ENCODE data around the gene SH3TC1.

The SH3TC1 gene

GRCh38 chr4:8268901-8269534 lies 69.9 kb downstream of the SH3TC1 start:
- H3K4me3 ChIP-seq (ENCODE audit: control insufficient read depth, low read depth, low read length), result no peak overlapping the region
- no peak for DNase-seq (ENCODE audit: low read depth)
- no peak for TF ChIP-seq CTCF (conservative IDR thresholded peaks at IDR 0.05; ENCODE audit: control insufficient read depth, insufficient read depth, low read depth, low read length)

DNA sequence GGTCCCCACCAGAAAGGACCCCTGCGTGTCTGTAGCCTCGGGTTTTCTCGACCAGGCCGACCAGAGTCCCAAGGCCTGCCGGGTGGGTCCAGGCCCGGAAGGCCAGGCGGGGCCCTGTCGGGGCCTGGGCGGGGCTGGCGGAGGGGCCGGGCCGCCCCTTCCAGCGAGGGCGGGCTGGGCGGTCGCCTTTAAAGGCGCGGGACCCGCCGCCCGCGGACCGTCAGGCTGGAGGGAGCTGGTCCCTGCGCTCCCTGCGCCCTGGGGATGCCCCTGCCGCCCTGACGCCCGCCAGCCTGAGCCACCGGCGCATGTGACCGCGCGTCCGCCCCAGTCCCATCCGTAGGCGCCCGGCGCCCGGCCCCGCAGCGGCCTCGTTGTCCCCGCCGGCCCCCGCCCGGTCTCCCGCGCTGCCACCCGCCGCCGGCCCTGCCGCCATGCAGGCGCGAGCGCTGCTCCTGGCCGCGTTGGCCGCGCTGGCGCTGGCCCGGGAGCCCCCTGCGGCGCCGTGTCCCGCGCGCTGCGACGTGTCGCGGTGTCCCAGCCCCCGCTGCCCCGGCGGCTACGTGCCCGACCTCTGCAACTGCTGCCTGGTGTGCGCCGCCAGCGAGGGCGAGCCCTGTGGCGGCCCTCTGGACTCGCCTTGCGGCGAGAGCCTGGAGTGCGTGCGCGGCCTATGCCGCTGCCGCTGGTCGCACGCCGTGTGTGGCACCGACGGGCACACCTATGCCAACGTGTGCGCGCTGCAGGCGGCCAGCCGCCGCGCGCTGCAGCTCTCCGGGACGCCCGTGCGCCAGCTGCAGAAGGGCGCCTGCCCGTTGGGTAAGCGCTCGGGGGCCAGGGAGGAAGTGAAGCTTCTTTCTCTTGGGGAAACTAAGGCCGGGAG lies 70.7 kb downstream of the SH3TC1 start, which contains the start of gene HTRA3:
HTRA3 (plus strand) TSS at position 220 of the 883 bp plus-strand sequence; CDS start at position 435, 215 bp downstream.
- TF ChIP-seq CTCF (conservative IDR thresholded peaks at IDR 0.05; ENCODE audit: control insufficient read depth, insufficient read depth, low read depth, low read length), result no peak
- no peak within 1 kb of the TSS for H3K4me3 ChIP-seq (ENCODE audit: control insufficient read depth, low read depth, low read length)
- DNase-seq (ENCODE audit: low read depth), result no peak

- no peak overlapping the region for H3K4me3 ChIP-seq (ENCODE audit: control insufficient read depth, low read depth, low read length)
- no peak for DNase-seq (ENCODE audit: low read depth)
- no peak for TF ChIP-seq CTCF (conservative IDR thresholded peaks at IDR 0.05; ENCODE audit: control insufficient read depth, insufficient read depth, low read depth, low read length)
Observed at GRCh38 chr4:8270418-8270771, 71.3 kb downstream of the SH3TC1 start.

GRCh38 chr4:8270912-8271815 lies 72.1 kb downstream of the SH3TC1 start:
- DNase-seq (ENCODE audit: low read depth), result no peak
- H3K4me3 ChIP-seq (ENCODE audit: control insufficient read depth, low read depth, low read length), result no peak overlapping the region
- no peak for TF ChIP-seq CTCF (conservative IDR thresholded peaks at IDR 0.05; ENCODE audit: control insufficient read depth, insufficient read depth, low read depth, low read length)

DNA sequence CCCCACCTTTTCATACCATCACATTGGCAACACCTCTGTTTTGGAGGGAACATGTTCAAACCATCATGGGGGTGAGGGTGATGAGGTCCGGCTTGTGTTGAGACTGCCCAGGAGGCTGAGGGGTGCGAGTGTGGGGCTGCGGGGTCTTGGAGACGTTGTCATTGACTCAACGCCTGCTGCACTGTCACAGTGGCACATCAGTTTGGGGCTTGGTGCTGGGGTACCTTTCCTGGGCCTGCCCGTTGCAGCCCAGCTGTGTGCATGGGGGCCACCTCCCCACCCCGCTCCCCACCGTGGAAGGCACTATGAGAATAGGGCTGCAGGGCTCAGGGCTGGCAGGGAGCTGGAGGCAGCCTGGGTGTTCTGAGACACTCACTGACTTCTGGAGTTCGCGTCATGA lies 72.7 kb downstream of the SH3TC1 start:
- TF ChIP-seq CTCF (conservative IDR thresholded peaks at IDR 0.05; ENCODE audit: control insufficient read depth, insufficient read depth, low read depth, low read length), result no peak
- no peak for DNase-seq (ENCODE audit: low read depth)
- H3K4me3 ChIP-seq (ENCODE audit: control insufficient read depth, low read depth, low read length), result no peak overlapping the region

Data from fibroblast of mammary gland (primary cell).